ENCODE measurements around the gene CS. TPM values are rescaled to one million over a fixed set of nuclear protein-coding genes. Genes with fewer than 3 reads are reported as not detected.
A peak's percentile ranks its signal among the peaks of the same experiment; 100 is the strongest.

The CS gene
- total RNA-seq, 1 donor from 2014 or later = 137 TPM

- peaks cover 37 to 49% (median 44%) of the 10 kb centered on the region in 3 donors for H3K36me3 ChIP-seq (ENCODE audit: control insufficient read depth in 3 of 3, insufficient read depth in 3 of 3, low read length in 3 of 3)
- peak overlapping the region; percentile 77 to 94 (median 83) for H3K9ac ChIP-seq (ENCODE audit: low read depth in 1 of 3, low read length in 3 of 3)
- H3K27ac ChIP-seq (ENCODE audit: low read depth, low read length) = peak overlapping the region; percentile 89
- H3K4me3 ChIP-seq (ENCODE audit: low read length in 3 of 3) = peak overlapping the region; percentile 83 to 90 (median 84)
- H3K9me3 ChIP-seq (ENCODE audit: control insufficient read depth in 3 of 3, low read length in 3 of 3) = no peaks in the 10 kb centered on the region
- H3K27me3 ChIP-seq (ENCODE audit: control insufficient read depth in 3 of 3, insufficient read depth in 3 of 3, low read length in 3 of 3) = no peaks in the 10 kb centered on the region
- H3K4me1 ChIP-seq (ENCODE audit: control insufficient read depth in 3 of 3, insufficient read depth in 3 of 3, low read length in 3 of 3) = peaks cover 40 to 47% (median 43%) of the 10 kb centered on the region in 3 donors
Observed at GRCh38 chr12:56257071-56257470, 43.1 kb downstream of the CS start.

DNA sequence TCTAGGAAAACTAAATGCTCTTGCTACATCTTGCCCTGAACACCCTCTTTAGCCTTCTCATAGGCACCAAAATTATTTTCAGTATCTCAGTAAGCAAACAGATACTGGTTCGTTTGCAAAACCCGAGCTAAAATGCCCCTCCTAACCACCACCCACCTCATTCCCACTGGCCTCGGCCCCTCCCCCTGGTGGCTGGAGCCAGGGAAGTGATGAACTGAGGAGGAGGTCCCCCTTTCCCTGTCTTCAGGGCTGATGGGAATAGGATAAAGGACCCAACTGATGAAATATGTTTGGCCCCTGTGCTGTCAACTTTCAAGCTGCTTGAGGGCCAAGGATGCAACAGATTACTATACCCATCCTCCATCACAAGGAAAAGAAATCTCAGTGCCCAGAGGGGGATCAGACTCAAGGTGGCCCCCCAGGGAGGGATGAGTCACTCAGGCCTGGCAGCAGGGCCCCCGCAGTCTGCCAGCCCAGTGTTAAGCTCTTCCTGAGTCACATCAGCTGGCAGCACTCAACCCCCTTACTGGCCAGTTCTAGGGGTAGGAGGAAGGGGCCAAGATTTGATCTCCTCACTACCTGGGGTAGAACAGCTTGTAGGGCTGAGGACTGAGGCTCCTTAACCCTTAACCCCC, 43.7 kb downstream of the CS start:
- peak overlapping the region; percentile 7 to 94 (median 83) for H3K9ac ChIP-seq (ENCODE audit: low read depth in 1 of 3, low read length in 3 of 3)
- H3K27me3 ChIP-seq (ENCODE audit: control insufficient read depth in 3 of 3, insufficient read depth in 3 of 3, low read length in 3 of 3) = no peaks in the 10 kb centered on the region
- H3K4me3 ChIP-seq (ENCODE audit: low read length in 3 of 3) = peak overlapping the region; percentile 83 to 90 (median 84)
- no peaks in the 10 kb centered on the region for H3K9me3 ChIP-seq (ENCODE audit: control insufficient read depth in 3 of 3, low read length in 3 of 3)
- peaks cover 44 to 54% (median 48%) of the 10 kb centered on the region in 3 donors for H3K36me3 ChIP-seq (ENCODE audit: control insufficient read depth in 3 of 3, insufficient read depth in 3 of 3, low read length in 3 of 3)
- peaks cover 36 to 41% (median 40%) of the 10 kb centered on the region in 3 donors for H3K4me1 ChIP-seq (ENCODE audit: control insufficient read depth in 3 of 3, insufficient read depth in 3 of 3, low read length in 3 of 3)
- peak overlapping the region; percentile 89 for H3K27ac ChIP-seq (ENCODE audit: low read depth, low read length)

DNA sequence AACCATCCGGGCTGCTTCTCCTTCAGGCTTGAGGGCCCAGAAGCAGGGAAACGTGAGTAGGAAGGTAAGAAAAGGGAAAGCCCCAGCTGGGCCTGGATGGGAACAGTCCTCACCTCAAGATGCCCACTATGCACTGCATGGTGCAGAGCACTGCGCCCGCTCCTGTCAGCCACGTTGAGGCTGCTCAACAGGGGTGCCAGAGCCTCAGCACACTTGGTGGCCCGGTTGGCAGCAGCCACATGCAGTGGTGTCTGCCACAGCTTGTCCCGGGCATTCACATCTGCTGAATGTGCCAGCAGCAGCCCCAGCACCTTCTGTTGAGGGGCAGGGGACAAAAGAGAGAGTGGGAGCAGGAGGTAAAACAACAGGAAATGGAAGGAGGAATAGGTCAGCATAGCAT, 44.5 kb downstream of the CS start:
- Histone ChIP-seq H3K27me3 (ENCODE audit: control insufficient read depth in 3 of 3, insufficient read depth in 3 of 3, low read length in 3 of 3) (no peaks in the 10 kb centered on the region), H3K9ac (ENCODE audit: low read depth in 1 of 3, low read length in 3 of 3) (peak overlapping the region in 2 of 3 donors; percentile 24 to 53), H3K4me3 (ENCODE audit: low read length in 3 of 3) (no peak overlapping the region), H3K36me3 (ENCODE audit: control insufficient read depth in 3 of 3, insufficient read depth in 3 of 3, low read length in 3 of 3) (peaks cover 47 to 54% (median 48%) of the 10 kb centered on the region in 3 donors), H3K27ac (ENCODE audit: low read depth, low read length) (peak overlapping the region; percentile 89), H3K4me1 (ENCODE audit: control insufficient read depth in 3 of 3, insufficient read depth in 3 of 3, low read length in 3 of 3) (peaks cover 31 to 33% (median 32%) of the 10 kb centered on the region in 3 donors), H3K9me3 (ENCODE audit: control insufficient read depth in 3 of 3, low read length in 3 of 3) (no peaks in the 10 kb centered on the region)

DNA sequence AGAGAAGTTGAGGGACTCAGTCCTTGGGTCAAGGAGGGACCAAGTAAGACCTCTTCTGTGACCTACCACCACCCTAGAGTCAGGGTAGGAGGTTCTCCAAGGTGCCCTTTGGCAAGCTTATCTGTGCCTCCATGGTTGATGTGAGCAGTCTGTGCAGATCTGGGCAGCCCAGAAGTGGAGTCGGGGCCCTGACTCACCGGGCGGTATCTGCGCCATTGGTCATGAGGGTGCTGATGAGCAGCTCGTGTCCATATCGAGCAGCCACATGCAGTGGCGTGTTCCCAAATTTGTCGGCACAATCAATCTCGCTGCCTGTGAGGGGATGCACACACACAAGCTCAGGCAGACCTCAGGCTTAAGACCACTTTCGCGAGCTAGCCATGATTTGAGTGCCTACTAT, 47.0 kb downstream of the CS start:
- peaks cover 22 to 24% (median 22%) of the 10 kb centered on the region in 3 donors for H3K4me1 ChIP-seq (ENCODE audit: control insufficient read depth in 3 of 3, insufficient read depth in 3 of 3, low read length in 3 of 3)
- no peaks in the 10 kb centered on the region for H3K9me3 ChIP-seq (ENCODE audit: control insufficient read depth in 3 of 3, low read length in 3 of 3)
- H3K27me3 ChIP-seq (ENCODE audit: control insufficient read depth in 3 of 3, insufficient read depth in 3 of 3, low read length in 3 of 3) = no peaks in the 10 kb centered on the region
- no peak overlapping the region for H3K27ac ChIP-seq (ENCODE audit: low read depth, low read length)
- H3K4me3 ChIP-seq (ENCODE audit: low read length in 3 of 3) = no peak overlapping the region
- H3K36me3 ChIP-seq (ENCODE audit: control insufficient read depth in 3 of 3, insufficient read depth in 3 of 3, low read length in 3 of 3) = peaks cover 62 to 71% (median 64%) of the 10 kb centered on the region in 3 donors
- H3K9ac ChIP-seq (ENCODE audit: low read depth in 1 of 3, low read length in 3 of 3) = no peak overlapping the region

DNA sequence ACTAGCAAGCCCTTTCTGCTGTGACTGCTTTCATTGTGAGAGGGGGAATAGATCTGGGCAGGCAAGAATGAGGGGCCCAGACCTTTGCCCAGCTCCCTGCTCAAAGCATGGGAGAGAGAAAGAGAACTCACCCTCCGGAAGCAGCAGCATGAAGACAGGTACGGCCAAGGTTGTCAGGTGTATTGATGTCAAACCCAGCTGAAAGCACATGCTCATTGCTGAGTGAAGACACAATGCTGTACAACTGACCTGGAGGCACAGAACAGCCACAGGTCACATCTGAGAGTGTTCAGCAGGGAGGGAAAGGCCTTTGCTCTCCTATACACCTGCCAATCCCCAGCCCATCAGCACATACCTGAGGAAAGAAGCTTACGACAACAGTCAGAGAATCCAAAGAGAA, 47.5 kb downstream of the CS start:
- Histone ChIP-seq H3K36me3 (ENCODE audit: control insufficient read depth in 3 of 3, insufficient read depth in 3 of 3, low read length in 3 of 3) (peaks cover 66 to 76% (median 68%) of the 10 kb centered on the region in 3 donors), H3K9me3 (ENCODE audit: control insufficient read depth in 3 of 3, low read length in 3 of 3) (no peaks in the 10 kb centered on the region), H3K4me1 (ENCODE audit: control insufficient read depth in 3 of 3, insufficient read depth in 3 of 3, low read length in 3 of 3) (peaks cover 22% of the 10 kb centered on the region in 3 donors), H3K27ac (ENCODE audit: low read depth, low read length) (no peak overlapping the region), H3K9ac (ENCODE audit: low read depth in 1 of 3, low read length in 3 of 3) (peak overlapping the region in 1 of 3 donors; percentile 19), H3K4me3 (ENCODE audit: low read length in 3 of 3) (no peak overlapping the region), H3K27me3 (ENCODE audit: control insufficient read depth in 3 of 3, insufficient read depth in 3 of 3, low read length in 3 of 3) (no peaks in the 10 kb centered on the region)

DNA sequence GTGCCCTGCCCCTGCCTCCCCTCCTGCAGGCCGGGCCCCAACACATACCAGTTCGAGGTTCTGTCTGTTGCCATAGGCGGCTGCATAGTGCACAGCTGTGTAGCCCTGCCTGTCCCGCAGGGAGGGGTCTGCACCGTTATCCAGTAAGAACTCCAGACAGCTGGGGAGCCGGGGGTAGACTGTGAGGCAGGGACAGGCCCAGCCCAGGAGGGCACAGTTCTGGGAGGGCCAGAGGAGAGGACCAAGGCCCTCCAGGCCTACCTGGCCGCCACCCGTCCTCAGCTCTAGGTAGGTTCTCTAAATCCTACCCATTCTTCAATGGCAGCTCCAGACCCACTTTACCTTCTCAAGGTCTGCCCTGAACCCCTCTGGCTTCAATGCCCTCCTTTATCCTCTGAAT, 51.4 kb downstream of the CS start:
- H3K9ac ChIP-seq (ENCODE audit: low read depth in 1 of 3, low read length in 3 of 3) = no peak overlapping the region
- no peak overlapping the region for H3K4me3 ChIP-seq (ENCODE audit: low read length in 3 of 3)
- no peaks in the 10 kb centered on the region for H3K27me3 ChIP-seq (ENCODE audit: control insufficient read depth in 3 of 3, insufficient read depth in 3 of 3, low read length in 3 of 3)
- peaks cover 72 to 76% (median 73%) of the 10 kb centered on the region in 3 donors for H3K36me3 ChIP-seq (ENCODE audit: control insufficient read depth in 3 of 3, insufficient read depth in 3 of 3, low read length in 3 of 3)
- H3K27ac ChIP-seq (ENCODE audit: low read depth, low read length) = no peak overlapping the region
- no peaks in the 10 kb centered on the region for H3K9me3 ChIP-seq (ENCODE audit: control insufficient read depth in 3 of 3, low read length in 3 of 3)
- no peaks in the 10 kb centered on the region for H3K4me1 ChIP-seq (ENCODE audit: control insufficient read depth in 3 of 3, insufficient read depth in 3 of 3, low read length in 3 of 3)

GRCh38 chr12:56247923-56248322, 52.2 kb downstream of the CS start:
- peaks cover 72 to 76% (median 73%) of the 10 kb centered on the region in 3 donors for H3K36me3 ChIP-seq (ENCODE audit: control insufficient read depth in 3 of 3, insufficient read depth in 3 of 3, low read length in 3 of 3)
- no peaks in the 10 kb centered on the region for H3K4me1 ChIP-seq (ENCODE audit: control insufficient read depth in 3 of 3, insufficient read depth in 3 of 3, low read length in 3 of 3)
- no peaks in the 10 kb centered on the region for H3K9me3 ChIP-seq (ENCODE audit: control insufficient read depth in 3 of 3, low read length in 3 of 3)
- no peak overlapping the region for H3K27ac ChIP-seq (ENCODE audit: low read depth, low read length)
- no peak overlapping the region for H3K9ac ChIP-seq (ENCODE audit: low read depth in 1 of 3, low read length in 3 of 3)
- H3K27me3 ChIP-seq (ENCODE audit: control insufficient read depth in 3 of 3, insufficient read depth in 3 of 3, low read length in 3 of 3) = no peaks in the 10 kb centered on the region
- H3K4me3 ChIP-seq (ENCODE audit: low read length in 3 of 3) = no peak overlapping the region

- H3K9ac ChIP-seq (ENCODE audit: low read depth in 1 of 3, low read length in 3 of 3) = no peak overlapping the region
- no peak overlapping the region for H3K4me3 ChIP-seq (ENCODE audit: low read length in 3 of 3)
- H3K9me3 ChIP-seq (ENCODE audit: control insufficient read depth in 3 of 3, low read length in 3 of 3) = no peaks in the 10 kb centered on the region
- no peaks in the 10 kb centered on the region for H3K4me1 ChIP-seq (ENCODE audit: control insufficient read depth in 3 of 3, insufficient read depth in 3 of 3, low read length in 3 of 3)
- no peak overlapping the region for H3K27ac ChIP-seq (ENCODE audit: low read depth, low read length)
- peaks cover 78 to 86% (median 85%) of the 10 kb centered on the region in 3 donors for H3K36me3 ChIP-seq (ENCODE audit: control insufficient read depth in 3 of 3, insufficient read depth in 3 of 3, low read length in 3 of 3)
- H3K27me3 ChIP-seq (ENCODE audit: control insufficient read depth in 3 of 3, insufficient read depth in 3 of 3, low read length in 3 of 3) = no peaks in the 10 kb centered on the region
Observed at GRCh38 chr12:56244494-56244893, 55.6 kb downstream of the CS start.

DNA sequence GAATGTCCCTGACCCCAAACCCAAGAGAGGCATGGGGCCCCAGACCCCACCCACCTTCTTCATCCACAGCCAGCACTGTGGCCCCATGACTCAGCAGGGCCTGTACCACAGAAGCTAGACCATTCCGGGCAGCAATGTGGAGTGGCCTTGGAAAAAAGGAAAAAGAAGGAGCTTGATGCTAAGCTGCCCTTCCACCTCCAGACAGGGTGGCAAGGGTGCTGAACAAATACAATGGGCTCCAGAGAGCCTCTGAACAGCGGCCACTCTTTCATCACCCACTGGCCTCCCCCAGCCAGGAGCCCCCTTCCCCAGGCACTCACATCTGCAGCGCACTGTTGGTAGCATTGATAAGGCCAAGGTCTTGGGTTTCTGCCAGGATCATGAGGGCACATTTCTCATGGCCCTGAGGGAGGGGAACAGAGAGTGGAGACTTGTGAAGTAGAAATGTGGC, 56.4 kb downstream of the CS start:
- H3K9ac ChIP-seq (ENCODE audit: low read depth in 1 of 3, low read length in 3 of 3) = no peak overlapping the region
- H3K4me1 ChIP-seq (ENCODE audit: control insufficient read depth in 3 of 3, insufficient read depth in 3 of 3, low read length in 3 of 3) = no peaks in the 10 kb centered on the region
- no peak overlapping the region for H3K4me3 ChIP-seq (ENCODE audit: low read length in 3 of 3)
- no peak overlapping the region for H3K27ac ChIP-seq (ENCODE audit: low read depth, low read length)
- H3K36me3 ChIP-seq (ENCODE audit: control insufficient read depth in 3 of 3, insufficient read depth in 3 of 3, low read length in 3 of 3) = peaks cover 73 to 85% (median 83%) of the 10 kb centered on the region in 3 donors
- no peaks in the 10 kb centered on the region for H3K27me3 ChIP-seq (ENCODE audit: control insufficient read depth in 3 of 3, insufficient read depth in 3 of 3, low read length in 3 of 3)
- H3K9me3 ChIP-seq (ENCODE audit: control insufficient read depth in 3 of 3, low read length in 3 of 3) = no peaks in the 10 kb centered on the region

GRCh38 chr12:56242986-56243385, 57.1 kb downstream of the CS start:
- H3K4me3 ChIP-seq (ENCODE audit: low read length in 3 of 3) = no peak overlapping the region
- H3K36me3 ChIP-seq (ENCODE audit: control insufficient read depth in 3 of 3, insufficient read depth in 3 of 3, low read length in 3 of 3) = peaks cover 68 to 78% (median 77%) of the 10 kb centered on the region in 3 donors
- H3K4me1 ChIP-seq (ENCODE audit: control insufficient read depth in 3 of 3, insufficient read depth in 3 of 3, low read length in 3 of 3) = no peaks in the 10 kb centered on the region
- H3K9me3 ChIP-seq (ENCODE audit: control insufficient read depth in 3 of 3, low read length in 3 of 3) = no peaks in the 10 kb centered on the region
- no peak overlapping the region for H3K27ac ChIP-seq (ENCODE audit: low read depth, low read length)
- H3K9ac ChIP-seq (ENCODE audit: low read depth in 1 of 3, low read length in 3 of 3) = no peak overlapping the region
- no peaks in the 10 kb centered on the region for H3K27me3 ChIP-seq (ENCODE audit: control insufficient read depth in 3 of 3, insufficient read depth in 3 of 3, low read length in 3 of 3)

All from skeletal muscle tissue (tissue), 4 donors.